A673 (cell line): ENCODE results near the gene PACS2. TPM values are rescaled to one million over a fixed set of nuclear protein-coding genes. Genes with fewer than 3 reads are reported as not detected.

Source experiments
- BruUV-seq: library from RNA; stranded (reverse); fragments of 400-500 nt; replicated peaks from 2 replicates; lab custom pipeline; 2021; lab: Mats Ljungman, UMichigan
- CTCF ChIA-PET: fragments of 300-600 bp; sonication (Branson Sonifier 250); formaldehyde crosslinking; loops from one replicate; lab custom pipeline; 2022; ENCODE audit warnings: antibody characterized with exemption; lab: Charles Lee
- POLR2A ChIA-PET: fragments of 300-600 bp; sonication (Branson Sonifier 250); formaldehyde crosslinking; loops from one replicate; lab custom pipeline; 2022; ENCODE audit warnings: antibody characterized with exemption; ENCODE audit not compliant: low non-redundant PET; lab: Charles Lee
- DNase-seq: peaks from one replicate; pipeline ENCODE4 v3.0.0-alpha.2; 2015; ENCODE audit warnings: low spot score
- H3K27ac ChIP-seq: fragments of 200-600 bp; sonication (generic); 2 replicates; pipeline ENCODE4 v1.5.1; 2016; ENCODE audit warnings: mixed run types, low read depth, mild to moderate bottlenecking, mixed read lengths, antibody characterized with exemption, low read length; ENCODE audit not compliant: poor library complexity, severe bottlenecking
- H3K27me3 ChIP-seq: fragments of 200-600 bp; sonication (generic); replicated peaks from 2 replicates; pipeline ENCODE4 v1.6.1; 2017; ENCODE audit warnings: mixed run types, low read depth, mild to moderate bottlenecking, mixed read lengths, antibody characterized with exemption, low read length; ENCODE audit not compliant: insufficient read depth, poor library complexity
- H3K36me3 ChIP-seq: fragments of 200-600 bp; sonication (generic); 2 replicates; pipeline ENCODE4 v1.6.1; 2016; ENCODE audit warnings: mixed run types, mild to moderate bottlenecking, mixed read lengths, antibody characterized with exemption, low read length; ENCODE audit not compliant: insufficient read depth, poor library complexity, severe bottlenecking
- H3K4me1 ChIP-seq: fragments of 200-600 bp; sonication (generic); 2 replicates; pipeline ENCODE4 v1.6.1; 2017; ENCODE audit warnings: mixed run types, mild to moderate bottlenecking, mixed read lengths, antibody characterized with exemption, low read length; ENCODE audit not compliant: insufficient read depth, poor library complexity, severe bottlenecking
- H3K4me3 ChIP-seq: fragments of 200-600 bp; sonication (generic); 2 replicates; pipeline ENCODE4 v1.5.1; 2016; ENCODE audit warnings: low read depth, mixed run types, mild to moderate bottlenecking, mixed read lengths, low read length; ENCODE audit not compliant: poor library complexity, severe bottlenecking
- H3K9me3 ChIP-seq: fragments of 200-600 bp; sonication (generic); 2 replicates; pipeline ENCODE4 v1.6.1; 2016; ENCODE audit warnings: mixed run types, low read depth, mild to moderate bottlenecking, mixed read lengths, antibody characterized with exemption, low read length; ENCODE audit not compliant: poor library complexity, severe bottlenecking
- CTCF ChIP-seq: fragments of 300-800, 200-600 bp; sonication (generic); conservative IDR thresholded peaks from 2 replicates; pipeline ENCODE4 v1.5.1; 2017; ENCODE audit warnings: low read depth, mild to moderate bottlenecking, antibody characterized with exemption, low read length, moderate library complexity, mixed read lengths
- EZH2 ChIP-seq: fragments of 200-600 bp; sonication (generic); IDR thresholded peaks from 2 replicates; pipeline ENCODE4 v1.6.1; 2017; ENCODE audit warnings: borderline replicate concordance, low read depth, mild to moderate bottlenecking, mixed read lengths, antibody characterized with exemption, low read length; ENCODE audit not compliant: poor library complexity, severe bottlenecking
- intact Hi-C: fragments of 100-400 bp; cut with micrococcal nuclease; formaldehyde crosslinking; loops from one replicate; pipeline ENCODE4 v1.10.0; 2022; ENCODE audit not compliant: unreplicated experiment
- total RNA-seq: library from RNA; stranded (reverse); gene quantifications from 2 replicates; pipeline ENCODE4 v1.2.3, GENCODE V29; 2021

PACS2 gene
- total RNA-seq, 1 experiment from 2014 or later, result 52.5 TPM

GRCh38 chr14:105413544-105413886 lies 99.0 kb downstream of the PACS2 start:
- no TSS peak for BruUV-seq
- Histone ChIP-seq H3K4me3 (no peak overlapping the region), H3K36me3 (no peaks in the 10 kb centered on the region), H3K9me3 (no peaks in the 10 kb centered on the region), H3K4me1 (peaks cover 14% of the 10 kb centered on the region), H3K27ac (no peak overlapping the region), H3K27me3 (no peaks in the 10 kb centered on the region)
- no peak for DNase-seq
- TF ChIP-seq CTCF (no peak), EZH2 (no peak)
- intact Hi-C loops, result no loop called here
- ChIA-PET POLR2A (no interaction called here), CTCF (no interaction called here)

GRCh38 chr14:105414456-105415371 lies 100.2 kb downstream of the PACS2 start:
- DNase-seq, result peak; percentile 89
- no peaks in the 10 kb centered on the region for H3K27me3 ChIP-seq
- POLR2A ChIA-PET, result no interaction called here
- BruUV-seq, result no TSS peak
- TF ChIP-seq EZH2 (no peak), CTCF (peak; percentile 49; the same call in 1 of the 2 replicates)
- H3K4me1 ChIP-seq, result peaks cover 24% of the 10 kb centered on the region
- H3K27ac ChIP-seq, result peak overlapping the region; percentile 75
- H3K36me3 ChIP-seq, result no peaks in the 10 kb centered on the region
- no peaks in the 10 kb centered on the region for H3K9me3 ChIP-seq
- intact Hi-C loops, result no loop called here
- CTCF ChIA-PET, result interaction anchor here (0.7 kb wide), 1 partner anchor 8 kb away, joined by 8 read pairs; no protein-coding TSS in a partner anchor
- peak overlapping the region; percentile 54 for H3K4me3 ChIP-seq

GRCh38 chr14:105415481-105416428 lies 101.2 kb downstream of the PACS2 start:
- Histone ChIP-seq H3K27ac (peak overlapping the region; percentile 75), H3K4me1 (peaks cover 24% of the 10 kb centered on the region), H3K9me3 (no peaks in the 10 kb centered on the region), H3K36me3 (no peaks in the 10 kb centered on the region), H3K4me3 (peak overlapping the region; percentile 54), H3K27me3 (no peaks in the 10 kb centered on the region)
- POLR2A ChIA-PET, result no interaction called here
- no peak for DNase-seq
- no TSS peak for BruUV-seq
- TF ChIP-seq EZH2 (no peak), CTCF (no peak)
- intact Hi-C loops, result no loop called here
- CTCF ChIA-PET, result no interaction called here
